WTC11 (cell line): ENCODE data around the gene VEZT. TPM values are rescaled to one million over a fixed set of nuclear protein-coding genes. Genes with fewer than 3 reads are reported as not detected.
A peak's percentile ranks its signal among the peaks of the same experiment; 100 is the strongest.

Experiments used
- ATAC-seq: fragments of 200-7000 bp; cut with Tn5 transposase; 2 replicates; pipeline ENCODE4 v1.10.0; 2021; ENCODE audit warnings: mild to moderate bottlenecking, moderate library complexity
- CTCF ChIA-PET: fragments of 300-600 bp; sonication (Branson Sonifier 250); formaldehyde crosslinking; loops from one replicate; lab custom pipeline; 2021; ENCODE audit warnings: antibody characterized with exemption; lab: Charles Lee
- POLR2A ChIA-PET: fragments of 350-600 bp; sonication (Branson Sonifier 250); formaldehyde crosslinking; loops from one replicate; lab custom pipeline; 2021; ENCODE audit warnings: antibody characterized with exemption; lab: Charles Lee
- DNase-seq: peaks from one replicate; pipeline ENCODE4 v3.0.0; 2021; ENCODE audit warnings: low spot score
- H3K27ac Mint-ChIP-seq: 2 replicates; pipeline ENCODE4 v1.8.0; 2021; ENCODE audit warnings: mixed read lengths
- H3K27me3 Mint-ChIP-seq: 2 replicates; pipeline ENCODE4 v1.8.0; 2021; ENCODE audit warnings: low read depth, mild to moderate bottlenecking, moderate library complexity, mixed read lengths
- H3K36me3 Mint-ChIP-seq: 2 replicates; pipeline ENCODE4 v1.8.0; 2021; ENCODE audit warnings: mixed read lengths
- H3K4me1 Mint-ChIP-seq: 2 replicates; pipeline ENCODE4 v1.8.0; 2022; ENCODE audit warnings: mixed read lengths
- H3K4me3 Mint-ChIP-seq: 2 replicates; pipeline ENCODE4 v1.8.0; 2021; ENCODE audit warnings: mild to moderate bottlenecking, moderate library complexity, mixed read lengths
- H3K9me3 Mint-ChIP-seq: 2 replicates; pipeline ENCODE4 v1.8.0; 2021; ENCODE audit warnings: mixed read lengths
- CBFB ChIP-seq: sonication (generic); formaldehyde crosslinking; IDR thresholded peaks from 2 replicates; pipeline ENCODE4 v1.8.1; 2022; ENCODE audit warnings: mild to moderate bottlenecking, low read depth, missing genetic modification reagents
- ELF4 ChIP-seq: sonication (generic); formaldehyde crosslinking; IDR thresholded peaks from 2 replicates; pipeline ENCODE4 v1.8.1; 2022; ENCODE audit warnings: low read depth, mild to moderate bottlenecking, moderate library complexity, missing genetic modification reagents
- ESRRA ChIP-seq: sonication (generic); formaldehyde crosslinking; IDR thresholded peaks from 2 replicates; pipeline ENCODE4 v1.8.1; 2022; ENCODE audit warnings: mild to moderate bottlenecking, missing genetic modification reagents, borderline replicate concordance
- FOXJ3 ChIP-seq: sonication (generic); formaldehyde crosslinking; IDR thresholded peaks from 2 replicates; pipeline ENCODE4 v1.9.0; 2021; ENCODE audit warnings: missing genetic modification reagents, mild to moderate bottlenecking, borderline replicate concordance
- FOXP1 ChIP-seq: sonication (generic); formaldehyde crosslinking; IDR thresholded peaks from 2 replicates; pipeline ENCODE4 v1.8.0; 2022; ENCODE audit warnings: missing genetic modification reagents, mild to moderate bottlenecking, moderate library complexity, borderline replicate concordance
- GRHL2 ChIP-seq: fragments of 250-450 bp; sonication (Bioruptor Pico); IDR thresholded peaks from 2 replicates; pipeline ENCODE4 v1.8.0; 2022; ENCODE audit warnings: mild to moderate bottlenecking, moderate library complexity; ENCODE audit not compliant: insufficient replicate concordance, severe bottlenecking
- IRF2 ChIP-seq: sonication (generic); formaldehyde crosslinking; IDR thresholded peaks from 2 replicates; pipeline ENCODE4 v1.8.0; 2022; ENCODE audit warnings: low read depth, missing genetic modification reagents, borderline replicate concordance
- JAZF1 ChIP-seq: fragments of 250-450 bp; sonication (Bioruptor Pico); IDR thresholded peaks from 2 replicates; pipeline ENCODE4 v1.9.0; 2021; ENCODE audit warnings: moderate library complexity, mild to moderate bottlenecking, inconsistent platforms
- MLX ChIP-seq: sonication (generic); formaldehyde crosslinking; IDR thresholded peaks from 2 replicates; pipeline ENCODE4 v1.8.1; 2023; ENCODE audit warnings: mild to moderate bottlenecking, missing genetic modification reagents, moderate library complexity
- MXD4 ChIP-seq: fragments of 250-450 bp; sonication (Bioruptor Pico); IDR thresholded peaks from 2 replicates; pipeline ENCODE4 v1.8.0; 2021; ENCODE audit warnings: mild to moderate bottlenecking, moderate library complexity, borderline replicate concordance
- NR1H2 ChIP-seq: sonication (generic); formaldehyde crosslinking; IDR thresholded peaks from 2 replicates; pipeline ENCODE4 v1.9.0; 2021; ENCODE audit warnings: mild to moderate bottlenecking, moderate library complexity, missing genetic modification reagents
- NR3C1 ChIP-seq: sonication (generic); formaldehyde crosslinking; conservative IDR thresholded peaks from 2 replicates; pipeline ENCODE4 v1.8.1; 2023; ENCODE audit warnings: low read depth, mild to moderate bottlenecking, missing genetic modification reagents
- OVOL2 ChIP-seq: fragments of 250-450 bp; sonication (Bioruptor Pico); IDR thresholded peaks from 2 replicates; pipeline ENCODE4 v1.9.0; 2021; ENCODE audit warnings: mild to moderate bottlenecking, borderline replicate concordance
- PRDM15 ChIP-seq: sonication (generic); formaldehyde crosslinking; IDR thresholded peaks from 2 replicates; pipeline ENCODE4 v1.8.0; 2022; ENCODE audit warnings: missing genetic modification reagents
- PRRX2 ChIP-seq: fragments of 250-450 bp; sonication (Bioruptor Pico); IDR thresholded peaks from 2 replicates; pipeline ENCODE4 v1.8.0; 2021; ENCODE audit warnings: mild to moderate bottlenecking
- RORB ChIP-seq: fragments of 250-450 bp; sonication (Bioruptor Pico); IDR thresholded peaks from 2 replicates; pipeline ENCODE4 v1.9.0; 2021; ENCODE audit warnings: mild to moderate bottlenecking
- SMAD3 ChIP-seq: sonication (generic); formaldehyde crosslinking; IDR thresholded peaks from 2 replicates; pipeline ENCODE4 v1.8.0; 2022; ENCODE audit warnings: missing genetic modification reagents, mild to moderate bottlenecking, borderline replicate concordance
- SMAD4 ChIP-seq: sonication (generic); formaldehyde crosslinking; IDR thresholded peaks from 2 replicates; pipeline ENCODE4 v1.8.0; 2022; ENCODE audit warnings: mild to moderate bottlenecking, missing genetic modification reagents
- TEAD4 ChIP-seq: sonication (generic); formaldehyde crosslinking; IDR thresholded peaks from 2 replicates; pipeline ENCODE4 v1.8.0; 2022; ENCODE audit warnings: mild to moderate bottlenecking, missing genetic modification reagents
- ZBTB21 ChIP-seq: sonication (generic); formaldehyde crosslinking; IDR thresholded peaks from 2 replicates; pipeline ENCODE4 v1.8.1; 2023; ENCODE audit warnings: mild to moderate bottlenecking, missing genetic modification reagents, borderline replicate concordance
- ZNF232 ChIP-seq: sonication (generic); formaldehyde crosslinking; IDR thresholded peaks from 2 replicates; pipeline ENCODE4 v1.8.0; 2022; ENCODE audit warnings: mild to moderate bottlenecking, missing genetic modification reagents
- ZNF396 ChIP-seq: fragments of 250-450 bp; sonication (Bioruptor Pico); IDR thresholded peaks from 2 replicates; pipeline ENCODE4 v1.8.0; 2021; ENCODE audit warnings: mild to moderate bottlenecking, moderate library complexity, borderline replicate concordance
- ZNF423 ChIP-seq: fragments of 250-450 bp; sonication (Bioruptor Pico); IDR thresholded peaks from 2 replicates; pipeline ENCODE4 v2.1.2; 2022; ENCODE audit warnings: mild to moderate bottlenecking, moderate library complexity
- ZNF671 ChIP-seq: fragments of 250-450 bp; sonication (Bioruptor Pico); IDR thresholded peaks from 2 replicates; pipeline ENCODE4 v1.8.0; 2021; ENCODE audit warnings: mild to moderate bottlenecking
- total RNA-seq: library from RNA; stranded (reverse); gene quantifications from 3 replicates; pipeline ENCODE4 v1.2.3, GENCODE V29; 2021
- TF ChIP-seq, protein P1 (sequence below): fragments of 250-450 bp; sonication (Bioruptor Pico); IDR thresholded peaks from 2 replicates; pipeline ENCODE4 v1.9.0; 2021; ENCODE audit warnings: mild to moderate bottlenecking
- TF ChIP-seq, protein P2 (sequence below): sonication (generic); formaldehyde crosslinking; IDR thresholded peaks from 2 replicates; pipeline ENCODE4 v1.8.1; 2022; ENCODE audit warnings: mild to moderate bottlenecking, moderate library complexity, missing genetic modification reagents
- TF ChIP-seq, protein P3 (sequence below): fragments of 200-600 bp; IDR thresholded peaks from 2 replicates; pipeline ENCODE4 v1.8.0; 2022; ENCODE audit warnings: antibody characterized with exemption
- TF ChIP-seq, protein P4 (sequence below): fragments of 250-450 bp; sonication (Bioruptor Pico); IDR thresholded peaks from 2 replicates; pipeline ENCODE4 v1.8.0; 2021; ENCODE audit warnings: mild to moderate bottlenecking
- TF ChIP-seq, protein P5 (sequence below): sonication (generic); formaldehyde crosslinking; IDR thresholded peaks from 2 replicates; pipeline ENCODE4 v1.8.0; 2023; ENCODE audit warnings: missing genetic modification reagents

VEZT gene
- total RNA-seq, 1 experiment from 2014 or later, result 54.5 TPM

- no peak overlapping the region for H3K4me3 Mint-ChIP-seq
- CTCF ChIA-PET, result interaction anchor here (0.6 to 0.7 kb wide), 3 partner anchors 33 to 110 kb away, joined by 3 to 4 read pairs (median 3); no protein-coding TSS in a partner anchor
- POLR2A ChIA-PET, result interaction anchor here (0.7 kb wide), 1 partner anchor 57 kb away, joined by 3 read pairs; no protein-coding TSS in a partner anchor
These were observed 8.1 kb downstream of the VEZT start for GRCh38 chr12:95225645-95226212.

GRCh38 chr12:95227818-95228356, 10.3 kb downstream of the VEZT start:
- H3K27ac Mint-ChIP-seq, result peak overlapping the region; percentile 21
- ATAC-seq (no peak), DNase-seq (no peak)
- no peaks in the 10 kb centered on the region for H3K27me3 Mint-ChIP-seq
- H3K4me3 Mint-ChIP-seq, result no peak overlapping the region
- H3K9me3 Mint-ChIP-seq, result 0 out of 2 replicates have a peak, but pooled peaks cover under 1% of the 10 kb centered on the region
- CTCF ChIA-PET, result no interaction called here
- POLR2A ChIA-PET, result no interaction called here
- peaks cover 31% of the 10 kb centered on the region for H3K4me1 Mint-ChIP-seq
- H3K36me3 Mint-ChIP-seq, result peaks cover 11% of the 10 kb centered on the region
- TF ChIP-seq ZNF423, result no peak
- TF ChIP-seq, protein P1, sequence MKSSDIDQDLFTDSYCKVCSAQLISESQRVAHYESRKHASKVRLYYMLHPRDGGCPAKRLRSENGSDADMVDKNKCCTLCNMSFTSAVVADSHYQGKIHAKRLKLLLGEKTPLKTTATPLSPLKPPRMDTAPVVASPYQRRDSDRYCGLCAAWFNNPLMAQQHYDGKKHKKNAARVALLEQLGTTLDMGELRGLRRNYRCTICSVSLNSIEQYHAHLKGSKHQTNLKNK (CRISPR knock-in tag), result no peak
- TF ChIP-seq, protein P2, sequence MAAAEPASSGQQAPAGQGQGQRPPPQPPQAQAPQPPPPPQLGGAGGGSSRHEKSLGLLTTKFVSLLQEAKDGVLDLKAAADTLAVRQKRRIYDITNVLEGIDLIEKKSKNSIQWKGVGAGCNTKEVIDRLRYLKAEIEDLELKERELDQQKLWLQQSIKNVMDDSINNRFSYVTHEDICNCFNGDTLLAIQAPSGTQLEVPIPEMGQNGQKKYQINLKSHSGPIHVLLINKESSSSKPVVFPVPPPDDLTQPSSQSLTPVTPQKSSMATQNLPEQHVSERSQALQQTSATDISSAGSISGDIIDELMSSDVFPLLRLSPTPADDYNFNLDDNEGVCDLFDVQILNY (CRISPR knock-in tag), result no peak
- TF ChIP-seq TEAD4 (CRISPR knock-in tag), result no peak
- TF ChIP-seq, protein P3, sequence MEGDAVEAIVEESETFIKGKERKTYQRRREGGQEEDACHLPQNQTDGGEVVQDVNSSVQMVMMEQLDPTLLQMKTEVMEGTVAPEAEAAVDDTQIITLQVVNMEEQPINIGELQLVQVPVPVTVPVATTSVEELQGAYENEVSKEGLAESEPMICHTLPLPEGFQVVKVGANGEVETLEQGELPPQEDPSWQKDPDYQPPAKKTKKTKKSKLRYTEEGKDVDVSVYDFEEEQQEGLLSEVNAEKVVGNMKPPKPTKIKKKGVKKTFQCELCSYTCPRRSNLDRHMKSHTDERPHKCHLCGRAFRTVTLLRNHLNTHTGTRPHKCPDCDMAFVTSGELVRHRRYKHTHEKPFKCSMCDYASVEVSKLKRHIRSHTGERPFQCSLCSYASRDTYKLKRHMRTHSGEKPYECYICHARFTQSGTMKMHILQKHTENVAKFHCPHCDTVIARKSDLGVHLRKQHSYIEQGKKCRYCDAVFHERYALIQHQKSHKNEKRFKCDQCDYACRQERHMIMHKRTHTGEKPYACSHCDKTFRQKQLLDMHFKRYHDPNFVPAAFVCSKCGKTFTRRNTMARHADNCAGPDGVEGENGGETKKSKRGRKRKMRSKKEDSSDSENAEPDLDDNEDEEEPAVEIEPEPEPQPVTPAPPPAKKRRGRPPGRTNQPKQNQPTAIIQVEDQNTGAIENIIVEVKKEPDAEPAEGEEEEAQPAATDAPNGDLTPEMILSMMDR, result no peak
- TF ChIP-seq MLX (CRISPR knock-in tag), result no peak
- no peak for TF ChIP-seq ZBTB21 (CRISPR knock-in tag)
- TF ChIP-seq OVOL2, result no peak
- no peak for TF ChIP-seq SMAD3 (CRISPR knock-in tag)
- TF ChIP-seq FOXP1 (CRISPR knock-in tag), result no peak

More at GRCh38 chr12:95225645-95226212, 8.1 kb downstream of the VEZT start:
- Mint-ChIP-seq H3K36me3 (peaks cover 15% of the 10 kb centered on the region), H3K9me3 (0 out of 2 replicates have a peak, but pooled peaks cover under 1% of the 10 kb centered on the region), H3K27ac (no peak overlapping the region), H3K27me3 (no peaks in the 10 kb centered on the region)
- DNase-seq (no peak), ATAC-seq (no peak)
- TF ChIP-seq NR1H2 (CRISPR knock-in tag) (no peak), JAZF1 (CRISPR knock-in tag) (no peak), IRF2 (CRISPR knock-in tag) (no peak), RORB (no peak), ZNF232 (CRISPR knock-in tag) (no peak), GRHL2 (CRISPR knock-in tag) (no peak), NR3C1 (CRISPR knock-in tag) (no peak), SMAD4 (CRISPR knock-in tag) (no peak), ZNF671 (CRISPR knock-in tag) (no peak), PRRX2 (no peak), FOXJ3 (no peak), CBFB (CRISPR knock-in tag) (no peak), PRDM15 (CRISPR knock-in tag) (no peak), ELF4 (CRISPR knock-in tag) (no peak), ZNF396 (no peak), ESRRA (no peak), MXD4 (CRISPR knock-in tag) (no peak)
- TF ChIP-seq, protein P4, sequence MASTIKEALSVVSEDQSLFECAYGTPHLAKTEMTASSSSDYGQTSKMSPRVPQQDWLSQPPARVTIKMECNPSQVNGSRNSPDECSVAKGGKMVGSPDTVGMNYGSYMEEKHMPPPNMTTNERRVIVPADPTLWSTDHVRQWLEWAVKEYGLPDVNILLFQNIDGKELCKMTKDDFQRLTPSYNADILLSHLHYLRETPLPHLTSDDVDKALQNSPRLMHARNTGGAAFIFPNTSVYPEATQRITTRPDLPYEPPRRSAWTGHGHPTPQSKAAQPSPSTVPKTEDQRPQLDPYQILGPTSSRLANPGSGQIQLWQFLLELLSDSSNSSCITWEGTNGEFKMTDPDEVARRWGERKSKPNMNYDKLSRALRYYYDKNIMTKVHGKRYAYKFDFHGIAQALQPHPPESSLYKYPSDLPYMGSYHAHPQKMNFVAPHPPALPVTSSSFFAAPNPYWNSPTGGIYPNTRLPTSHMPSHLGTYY (CRISPR knock-in tag), result no peak
- TF ChIP-seq, protein P5, sequence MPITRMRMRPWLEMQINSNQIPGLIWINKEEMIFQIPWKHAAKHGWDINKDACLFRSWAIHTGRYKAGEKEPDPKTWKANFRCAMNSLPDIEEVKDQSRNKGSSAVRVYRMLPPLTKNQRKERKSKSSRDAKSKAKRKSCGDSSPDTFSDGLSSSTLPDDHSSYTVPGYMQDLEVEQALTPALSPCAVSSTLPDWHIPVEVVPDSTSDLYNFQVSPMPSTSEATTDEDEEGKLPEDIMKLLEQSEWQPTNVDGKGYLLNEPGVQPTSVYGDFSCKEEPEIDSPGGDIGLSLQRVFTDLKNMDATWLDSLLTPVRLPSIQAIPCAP (CRISPR knock-in tag), result no peak
- TF ChIP-seq, all 79 proteins: peak for 0
- peaks cover 38% of the 10 kb centered on the region for H3K4me1 Mint-ChIP-seq
